Endodermal cell (in vitro differentiated cells): ENCODE results near the gene RIMS1. TPM values are rescaled to one million over a fixed set of nuclear protein-coding genes. Genes with fewer than 3 reads are reported as not detected.

Source experiments
- DNase-seq: peaks from one replicate; pipeline ENCODE4 v3.0.0-alpha.2; 2017
- H3K27ac ChIP-seq: 2 replicates; pipeline ENCODE4 v1.5.1; 2013; ENCODE audit warnings: mild to moderate bottlenecking, low read depth, low read length, moderate library complexity
- H3K27me3 ChIP-seq: 2 replicates; pipeline ENCODE4 v1.6.1; 2013; ENCODE audit warnings: mild to moderate bottlenecking, low read length, moderate library complexity; ENCODE audit not compliant: insufficient read depth, control insufficient read depth, poor library complexity, severe bottlenecking
- H3K36me3 ChIP-seq: 2 replicates; pipeline ENCODE4 v1.7.0; 2013; ENCODE audit warnings: mild to moderate bottlenecking, low read length, moderate library complexity; ENCODE audit not compliant: control insufficient read depth, insufficient read depth
- H3K4me1 ChIP-seq: one replicate; pipeline ENCODE4 v1.7.0; 2013; ENCODE audit warnings: low read length; ENCODE audit not compliant: control insufficient read depth, insufficient read depth
- H3K4me3 ChIP-seq: 2 replicates; pipeline ENCODE4 v1.5.1; 2013; ENCODE audit warnings: mild to moderate bottlenecking, low read length, moderate library complexity
- H3K9ac ChIP-seq: 2 replicates; pipeline ENCODE4 v1.6.1; 2013; ENCODE audit warnings: mild to moderate bottlenecking, low read length, moderate library complexity; ENCODE audit not compliant: poor library complexity, severe bottlenecking; ENCODE audit errors: extremely low read depth
- H3K9me3 ChIP-seq: 2 replicates; pipeline ENCODE4 v1.6.1; 2013; ENCODE audit warnings: mild to moderate bottlenecking, low read length, moderate library complexity; ENCODE audit not compliant: control insufficient read depth
- H3K27ac Mint-ChIP-seq: 2 replicates; pipeline ENCODE4 v1.8.0; 2020; ENCODE audit warnings: mixed read lengths
- H3K27me3 Mint-ChIP-seq: 2 replicates; pipeline ENCODE4 v1.8.0; 2021; ENCODE audit warnings: mild to moderate bottlenecking, mixed read lengths; ENCODE audit not compliant: insufficient read depth
- H3K36me3 Mint-ChIP-seq: 2 replicates; pipeline ENCODE4 v1.8.0; 2020; ENCODE audit warnings: low read depth, mixed read lengths
- H3K4me1 Mint-ChIP-seq: 2 replicates; pipeline ENCODE4 v1.8.0; 2020; ENCODE audit warnings: mixed read lengths
- H3K4me3 Mint-ChIP-seq: 2 replicates; pipeline ENCODE4 v1.8.0; 2020; ENCODE audit warnings: mild to moderate bottlenecking, moderate library complexity, mixed read lengths
- H3K9me3 Mint-ChIP-seq: 2 replicates; pipeline ENCODE4 v1.8.0; 2020; ENCODE audit warnings: mild to moderate bottlenecking, mixed read lengths
- CTCF ChIP-seq: fragments of 200-600 bp; sonication (generic); conservative IDR thresholded peaks from 2 replicates; pipeline ENCODE4 v1.5.0; 2021; ENCODE audit warnings: antibody characterized with exemption, mild to moderate bottlenecking
- WGBS, 2 experiments: methylation state at CpG; one replicate each; pipeline versions ENCODE4 v1.1.5 to v1.1.7; 2013; ENCODE audit warnings: missing lambda C conversion rate in 2 of 2, mixed read lengths in 1 of 2; ENCODE audit not compliant: insufficient coverage in 1 of 2, insufficient read length in 1 of 2; 5-methylcytosine and 5-hydroxymethylcytosine counted together
- total RNA-seq, 2 donors: library from RNA; stranded (reverse); fragmentation: NEBNext Ultra II Directional in 1 of 2; extraction: Animal tissue kit (Norgen Biotek cat#: 25700) in 1 of 2; gene quantifications; 2 replicates in 1 of 2; 3 replicates in 1 of 2; pipeline ENCODE4 v1.2.1, GENCODE V29; 2021

Gene RIMS1
- total RNA-seq, 2 donors from 2014 or later, result 1.1 to 1.6 TPM

GRCh38 chr6:72413884-72414283 is 527.5 kb downstream of the RIMS1 start:
- 91 to 95% methylated on average over 6 to 9 of the region's 9 CpGs for WGBS, 2 experiments
- Histone ChIP-seq H3K9me3 (no peaks in the 10 kb centered on the region), H3K27ac (no peak overlapping the region), H3K36me3 (no peaks in the 10 kb centered on the region), H3K4me3 (no peak overlapping the region), H3K27me3 (no peaks in the 10 kb centered on the region), H3K9ac (no peak overlapping the region), H3K4me1 (no peaks in the 10 kb centered on the region)
- Mint-ChIP-seq H3K9me3 (no peaks in the 10 kb centered on the region), H3K36me3 (no peaks in the 10 kb centered on the region), H3K4me3 (no peak overlapping the region), H3K27me3 (peaks cover 4% of the 10 kb centered on the region), H3K4me1 (peaks cover 19% of the 10 kb centered on the region), H3K27ac (no peak overlapping the region)
- no peak for TF ChIP-seq CTCF
- DNase-seq, result no peak

GRCh38 chr6:72414657-72415056 is 528.3 kb downstream of the RIMS1 start:
- WGBS, 2 experiments, result 86% methylated on average over 4 of the region's 4 CpGs; no CpG with 5 or more reads in 1 of the 2 experiments
- Histone ChIP-seq H3K4me3 (no peak overlapping the region), H3K9ac (no peak overlapping the region), H3K36me3 (no peaks in the 10 kb centered on the region), H3K4me1 (no peaks in the 10 kb centered on the region), H3K27me3 (no peaks in the 10 kb centered on the region), H3K27ac (no peak overlapping the region), H3K9me3 (no peaks in the 10 kb centered on the region)
- no peaks in the 10 kb centered on the region for H3K36me3 Mint-ChIP-seq
- no peak overlapping the region for H3K27ac Mint-ChIP-seq
- no peaks in the 10 kb centered on the region for H3K9me3 Mint-ChIP-seq
- no peak for TF ChIP-seq CTCF
- H3K4me1 Mint-ChIP-seq, result peaks cover 21% of the 10 kb centered on the region
- H3K27me3 Mint-ChIP-seq, result peaks cover 4% of the 10 kb centered on the region
- H3K4me3 Mint-ChIP-seq, result no peak overlapping the region
- DNase-seq, result no peak

GRCh38 chr6:72416744-72417465 is 530.6 kb downstream of the RIMS1 start:
- no peak for TF ChIP-seq CTCF
- H3K4me1 ChIP-seq, result no peaks in the 10 kb centered on the region
- H3K27me3 ChIP-seq, result no peaks in the 10 kb centered on the region
- H3K9me3 ChIP-seq, result no peaks in the 10 kb centered on the region
- H3K27ac ChIP-seq, result no peak overlapping the region
- H3K36me3 ChIP-seq, result no peaks in the 10 kb centered on the region
- H3K9ac ChIP-seq, result no peak overlapping the region
- Mint-ChIP-seq H3K27me3 (peaks cover 4% of the 10 kb centered on the region), H3K9me3 (no peaks in the 10 kb centered on the region), H3K36me3 (no peaks in the 10 kb centered on the region), H3K4me3 (no peak overlapping the region), H3K27ac (no peak overlapping the region), H3K4me1 (peaks cover 37% of the 10 kb centered on the region)
- DNase-seq, result no peak
- no peak overlapping the region for H3K4me3 ChIP-seq
- 93 to 98% methylated on average over 6 of the region's 6 CpGs for WGBS, 2 experiments
